IPS-18a (cell line): ENCODE measurements around the gene RAB8A.

Experiments
- H3K27ac ChIP-seq: one replicate; pipeline ENCODE4 v1.5.1; 2013; ENCODE audit warnings: low read length
- H3K27me3 ChIP-seq: one replicate; pipeline ENCODE4 v1.6.1; 2013; ENCODE audit warnings: mild to moderate bottlenecking, low read length; ENCODE audit not compliant: control insufficient read depth, insufficient read depth
- H3K36me3 ChIP-seq: one replicate; pipeline ENCODE4 v1.6.1; 2013; ENCODE audit warnings: low read depth, low read length; ENCODE audit not compliant: control insufficient read depth
- H3K4me1 ChIP-seq: one replicate; pipeline ENCODE4 v1.6.1; 2013; ENCODE audit warnings: low read depth, low read length; ENCODE audit not compliant: control insufficient read depth
- H3K4me3 ChIP-seq: one replicate; pipeline ENCODE4 v1.5.1; 2013; ENCODE audit warnings: low read length
- H3K9ac ChIP-seq: one replicate; pipeline ENCODE4 v1.6.1; 2013; ENCODE audit warnings: mild to moderate bottlenecking, low read length, moderate library complexity
- H3K9me3 ChIP-seq: one replicate; pipeline ENCODE4 v1.6.1; 2013; ENCODE audit warnings: low read depth, low read length; ENCODE audit not compliant: control insufficient read depth

Gene RAB8A

GRCh38 chr19:16073481-16073880 is 38.2 kb upstream of the RAB8A start:
- Histone ChIP-seq H3K4me3 (no peak overlapping the region), H3K4me1 (peaks cover 5% of the 10 kb centered on the region), H3K27ac (no peak overlapping the region), H3K9me3 (no peaks in the 10 kb centered on the region), H3K36me3 (no peaks in the 10 kb centered on the region), H3K9ac (no peak overlapping the region), H3K27me3 (no peaks in the 10 kb centered on the region)

- no peaks in the 10 kb centered on the region for H3K9me3 ChIP-seq
- H3K4me1 ChIP-seq, result peaks cover 10% of the 10 kb centered on the region
- H3K27me3 ChIP-seq, result no peaks in the 10 kb centered on the region
- no peak overlapping the region for H3K4me3 ChIP-seq
- H3K9ac ChIP-seq, result no peak overlapping the region
- H3K36me3 ChIP-seq, result no peaks in the 10 kb centered on the region
- no peak overlapping the region for H3K27ac ChIP-seq
These were observed 37.7 kb upstream of the RAB8A start for GRCh38 chr19:16073988-16074387.

- H3K36me3 ChIP-seq, result no peaks in the 10 kb centered on the region
- H3K9me3 ChIP-seq, result no peaks in the 10 kb centered on the region
- no peaks in the 10 kb centered on the region for H3K27me3 ChIP-seq
- no peak overlapping the region for H3K27ac ChIP-seq
- peak overlapping the region; percentile 76 for H3K4me3 ChIP-seq
- H3K4me1 ChIP-seq, result peaks cover 15% of the 10 kb centered on the region
- peak overlapping the region; percentile 91 for H3K9ac ChIP-seq
These were observed 37.0 kb upstream of the RAB8A start for GRCh38 chr19:16074488-16075365.

- Histone ChIP-seq H3K27me3 (no peaks in the 10 kb centered on the region), H3K4me1 (peaks cover 15% of the 10 kb centered on the region), H3K36me3 (no peaks in the 10 kb centered on the region), H3K4me3 (peak overlapping the region; percentile 76), H3K9me3 (no peaks in the 10 kb centered on the region), H3K9ac (peak overlapping the region; percentile 91), H3K27ac (peak overlapping the region; percentile 69)
These were observed 36.1 kb upstream of the RAB8A start for GRCh38 chr19:16075430-16076153.

- H3K27me3 ChIP-seq, result no peaks in the 10 kb centered on the region
- H3K36me3 ChIP-seq, result peaks cover 5% of the 10 kb centered on the region
- H3K4me3 ChIP-seq, result peak within 1 kb of the TSS; percentile 76
- peak within 1 kb of the TSS; percentile 93 for H3K27ac ChIP-seq
- peak within 1 kb of the TSS; percentile 91 for H3K9ac ChIP-seq
- H3K9me3 ChIP-seq, result no peaks in the 10 kb centered on the region
- peaks cover 15% of the 10 kb centered on the region for H3K4me1 ChIP-seq
These were observed 35.3 kb upstream of the RAB8A start, which contains the start of gene TPM4 for GRCh38 chr19:16076154-16076957. TPM4 (plus strand) TSS chr19:16076495; CDS start chr19:16076566, 71 bp downstream.

GRCh38 chr19:16076958-16077611 is 34.6 kb upstream of the RAB8A start:
- Histone ChIP-seq H3K9ac (peak overlapping the region; percentile 91), H3K36me3 (peaks cover 12% of the 10 kb centered on the region), H3K4me1 (peaks cover 15% of the 10 kb centered on the region), H3K4me3 (peak overlapping the region; percentile 76), H3K9me3 (no peaks in the 10 kb centered on the region), H3K27me3 (no peaks in the 10 kb centered on the region), H3K27ac (peak overlapping the region; percentile 93)

- H3K27me3 ChIP-seq, result no peaks in the 10 kb centered on the region
- peak overlapping the region; percentile 91 for H3K9ac ChIP-seq
- H3K4me3 ChIP-seq, result peak overlapping the region; percentile 76
- peaks cover 15% of the 10 kb centered on the region for H3K4me1 ChIP-seq
- peaks cover 23% of the 10 kb centered on the region for H3K36me3 ChIP-seq
- H3K9me3 ChIP-seq, result no peaks in the 10 kb centered on the region
- peak overlapping the region; percentile 93 for H3K27ac ChIP-seq
These were observed 33.5 kb upstream of the RAB8A start for GRCh38 chr19:16077984-16078758.

GRCh38 chr19:16078759-16079707 is 32.7 kb upstream of the RAB8A start:
- Histone ChIP-seq H3K36me3 (peaks cover 31% of the 10 kb centered on the region), H3K4me3 (peak overlapping the region; percentile 76), H3K4me1 (peaks cover 15% of the 10 kb centered on the region), H3K27ac (peak overlapping the region; percentile 93), H3K27me3 (no peaks in the 10 kb centered on the region), H3K9ac (peak overlapping the region; percentile 91), H3K9me3 (no peaks in the 10 kb centered on the region)

- H3K27me3 ChIP-seq, result no peaks in the 10 kb centered on the region
These were observed 27.5 kb upstream of the RAB8A start for GRCh38 chr19:16084067-16084685.

More at GRCh38 chr19:16084067-16084685, 27.5 kb upstream of the RAB8A start:
- peaks cover 3% of the 10 kb centered on the region for H3K4me1 ChIP-seq
- H3K27ac ChIP-seq, result no peak overlapping the region
- peaks cover 81% of the 10 kb centered on the region for H3K36me3 ChIP-seq
- H3K4me3 ChIP-seq, result no peak overlapping the region
- no peak overlapping the region for H3K9ac ChIP-seq
- no peaks in the 10 kb centered on the region for H3K9me3 ChIP-seq
